VCaP (cell line): ENCODE data around the gene KLF1.
A peak's percentile ranks its signal among the peaks of the same experiment; 100 is the strongest.
"Not testable (repeated sequence)": the region's sequence is repeated elsewhere in the genome, so short reads cannot be mapped to it uniquely, and the experiment has no call there.

Experiments
- H3K27ac ChIP-seq: fragments of 450-650 bp; 2 replicates; pipeline ENCODE4 v1.5.1; 2017
- CTCF ChIP-seq: fragments of 450-650 bp; conservative IDR thresholded peaks from 2 replicates; pipeline ENCODE4 v1.5.1; 2017; ENCODE audit warnings: mild to moderate bottlenecking, moderate library complexity

KLF1 gene

GRCh38 chr19:12864143-12864542, 22.9 kb downstream of the KLF1 start:
- no peak overlapping the region for H3K27ac ChIP-seq
- TF ChIP-seq CTCF, result no peak

- no peak for TF ChIP-seq CTCF
- H3K27ac ChIP-seq, result no peak overlapping the region
These were observed 27.5 kb downstream of the KLF1 start for GRCh38 chr19:12859546-12859945.

- no peak overlapping the region for H3K27ac ChIP-seq
- no peak for TF ChIP-seq CTCF
These were observed 28.7 kb downstream of the KLF1 start for GRCh38 chr19:12858041-12858928.

- TF ChIP-seq CTCF, result no peak
- H3K27ac ChIP-seq, result no peak overlapping the region
These were observed 30.3 kb downstream of the KLF1 start for GRCh38 chr19:12856653-12857052.

GRCh38 chr19:12847159-12848139, 39.6 kb downstream of the KLF1 start:
- H3K27ac ChIP-seq, result peak overlapping the region; percentile 44; the same call in 1 of the 2 replicates
- peak; percentile 98 for TF ChIP-seq CTCF

GRCh38 chr19:12846613-12847012, 40.4 kb downstream of the KLF1 start:
- not testable (repeated sequence) for H3K27ac ChIP-seq

- H3K27ac ChIP-seq, result no peak overlapping the region
- TF ChIP-seq CTCF, result no peak
These were observed 42.8 kb downstream of the KLF1 start for GRCh38 chr19:12843999-12844732.
